SK-N-SH (cell line): Measurements from ENCODE around the gene SLC27A4. TPM values are rescaled to one million over a fixed set of nuclear protein-coding genes. Genes with fewer than 3 reads are reported as not detected.

Experiments used
- CTCF ChIA-PET: fragments of 300-600, 350-600 bp; formaldehyde crosslinking; extraction: SDS; loops from one replicate; lab custom pipeline; 2021; lab: Yijun Ruan, JAX
- POLR2A ChIA-PET: fragments of 350-600 bp; sonication (Branson Sonifier 250); formaldehyde crosslinking; extraction: SDS; loops from one replicate; lab custom pipeline; 2020; ENCODE audit warnings: antibody characterized with exemption, inconsistent platforms; lab: Yijun Ruan, JAX
- DNase-seq: peaks from one replicate; pipeline ENCODE4 v3.0.0; 2012
- H2AFZ ChIP-seq: fragments of 200-600 bp; sonication (generic); 2 replicates; pipeline ENCODE4 v1.8.1; 2016; ENCODE audit warnings: antibody characterized with exemption, mild to moderate bottlenecking, low read depth
- H3F3A ChIP-seq: fragments of 200-600 bp; sonication (generic); replicated peaks from 2 replicates; pipeline ENCODE3; 2016; ENCODE audit warnings: antibody characterized with exemption, mild to moderate bottlenecking; ENCODE audit not compliant: insufficient read depth
- H3K27ac ChIP-seq, 2 experiments: fragments of 200-500 bp in 1 of 2; fragments of 200-600 bp in 1 of 2; sonication (Bioruptor generic) in 1 of 2; sonication (generic), shearing (Covaris generic) in 1 of 2; 2 replicates each; pipeline versions ENCODE4 v1.5.1 to v1.6.1; 2014 to 2016; ENCODE audit warnings: low read depth in 2 of 2, inconsistent platforms in 1 of 2, low read length in 1 of 2, mild to moderate bottlenecking in 1 of 2, mixed read lengths in 1 of 2
- H3K27me3 ChIP-seq: fragments of 200-600 bp; sonication (generic), shearing (Covaris generic); 2 replicates; pipeline ENCODE4 v1.6.1; 2016; ENCODE audit warnings: mixed run types; ENCODE audit not compliant: insufficient read depth
- H3K36me3 ChIP-seq, 2 experiments: fragments of 200-500 bp in 1 of 2; fragments of 200-600 bp in 1 of 2; sonication (Bioruptor generic) in 1 of 2; sonication (generic) in 1 of 2; replicated peaks in 1 of 2; 2 replicates each; pipeline versions ENCODE3 to v1.5.1; 2014 to 2016; ENCODE audit warnings: low read length in 1 of 2, mild to moderate bottlenecking in 1 of 2; ENCODE audit not compliant: insufficient read depth in 2 of 2, control insufficient read depth in 1 of 2
- H3K4me1 ChIP-seq, 2 experiments: fragments of 200-500 bp in 1 of 2; fragments of 200-600 bp in 1 of 2; sonication (Bioruptor generic) in 1 of 2; sonication (generic), shearing (Covaris generic) in 1 of 2; 2 replicates each; pipeline versions ENCODE4 v1.5.1 to v1.6.1; 2014 to 2016; ENCODE audit warnings: low read depth in 1 of 2, low read length in 1 of 2, mixed run types in 1 of 2; ENCODE audit not compliant: insufficient read depth in 2 of 2, control insufficient read depth in 1 of 2
- H3K4me2 ChIP-seq: fragments of 200-600 bp; sonication (generic), shearing (Covaris generic); 2 replicates; pipeline ENCODE4 v1.6.1; 2017; ENCODE audit warnings: mixed run types
- H3K4me3 ChIP-seq, 2 experiments: fragments of 200-500 bp in 1 of 2; fragments of 200-600 bp in 1 of 2; sonication (Bioruptor generic) in 1 of 2; sonication (generic), shearing (Covaris generic) in 1 of 2; 2 replicates each; pipeline versions ENCODE4 v1.5.1 to v1.8.1; 2014 to 2016; ENCODE audit warnings: low read depth in 2 of 2, inconsistent platforms in 1 of 2, low read length in 1 of 2, mild to moderate bottlenecking in 1 of 2, mixed read lengths in 1 of 2, moderate library complexity in 1 of 2
- H3K79me2 ChIP-seq: fragments of 200-600 bp; sonication (generic); 2 replicates; pipeline ENCODE4 v1.8.1; 2017; ENCODE audit warnings: mild to moderate bottlenecking; ENCODE audit not compliant: insufficient read depth
- H3K9ac ChIP-seq: fragments of 200-600 bp; sonication (generic); 2 replicates; pipeline ENCODE4 v1.6.1; 2017; ENCODE audit warnings: mixed run types
- H3K9me2 ChIP-seq: fragments of 200-600 bp; sonication (generic); 2 replicates; pipeline ENCODE4 v1.6.1; 2017; ENCODE audit warnings: mixed run types
- H3K9me3 ChIP-seq: fragments of 200-600 bp; sonication (generic); 2 replicates; pipeline ENCODE4 v1.6.1; 2017; ENCODE audit warnings: mixed run types, mild to moderate bottlenecking, moderate library complexity
- H4K20me1 ChIP-seq: fragments of 200-600 bp; sonication (generic); 2 replicates; pipeline ENCODE4 v1.6.1; 2017; ENCODE audit warnings: mild to moderate bottlenecking, mixed run types; ENCODE audit not compliant: insufficient read depth
- CHD2 ChIP-seq: fragments of 150-350 bp; IDR thresholded peaks from 2 replicates; pipeline ENCODE4 v1.6.1; 2018; ENCODE audit warnings: low read length; ENCODE audit not compliant: partially characterized antibody
- EZH2phosphoT487 ChIP-seq: fragments of 200-600 bp; sonication (generic); IDR thresholded peaks from 2 replicates; pipeline ENCODE4 v1.6.1; 2017; ENCODE audit warnings: low read depth, mixed run types, mild to moderate bottlenecking, antibody characterized with exemption, moderate library complexity, borderline replicate concordance
- GATA2 ChIP-seq: sonication (generic); formaldehyde crosslinking; IDR thresholded peaks from 2 replicates; pipeline ENCODE4 v1.5.0; 2020; ENCODE audit warnings: mild to moderate bottlenecking, missing genetic modification reagents
- IRF3 ChIP-seq: fragments of 150-350 bp; IDR thresholded peaks from 2 replicates; pipeline ENCODE4 v1.6.1; 2016; ENCODE audit warnings: mild to moderate bottlenecking, low read depth, low read length
- JUND ChIP-seq: IDR thresholded peaks from 2 replicates; pipeline ENCODE4 v1.4.0; 2012
- MXI1 ChIP-seq: IDR thresholded peaks from 2 replicates; pipeline ENCODE4 v1.6.1; 2012; ENCODE audit warnings: mild to moderate bottlenecking, low read depth, low read length, improper control_type of control experiment
- NFIC ChIP-seq: IDR thresholded peaks from 2 replicates; pipeline ENCODE4 v1.4.0; 2012; ENCODE audit warnings: borderline replicate concordance
- NRF1 ChIP-seq: IDR thresholded peaks from 2 replicates; pipeline ENCODE4 v1.6.1; 2012; ENCODE audit warnings: low read depth, mild to moderate bottlenecking, low read length
- RFX5 ChIP-seq: IDR thresholded peaks from 2 replicates; pipeline ENCODE4 v1.6.1; 2012; ENCODE audit warnings: mild to moderate bottlenecking, improper control_type of control experiment, low read length
- RXRA ChIP-seq: IDR thresholded peaks from 2 replicates; pipeline ENCODE4 v1.4.0; 2012; ENCODE audit warnings: low read depth, mild to moderate bottlenecking, borderline replicate concordance
- SIN3A ChIP-seq: IDR thresholded peaks from 2 replicates; pipeline ENCODE4 v1.6.1; 2012; ENCODE audit warnings: low read depth, mild to moderate bottlenecking, low read length, moderate library complexity, borderline replicate concordance
- TEAD4 ChIP-seq: IDR thresholded peaks from 2 replicates; pipeline ENCODE4 v1.4.0; 2012; ENCODE audit warnings: mild to moderate bottlenecking, borderline replicate concordance; ENCODE audit not compliant: insufficient read depth
- USF2 ChIP-seq: fragments of 150-350 bp; IDR thresholded peaks from 2 replicates; pipeline ENCODE4 v1.6.1; 2017; ENCODE audit warnings: antibody characterized with exemption, low read length, low read depth, borderline replicate concordance
- WGBS: methylation state at CpG from one replicate; pipeline ENCODE4 v1.1.6; 2017; ENCODE audit warnings: low lambda C conversion rate; 5-methylcytosine and 5-hydroxymethylcytosine counted together
- polyA plus RNA-seq, 3 experiments: library from polyadenylated mRNA; depleted of rRNA; stranded (reverse); fragments of >200 nt; gene quantifications; 2 replicates each; pipeline ENCODE4 v1.2.3, GENCODE V29; 2012
- TF ChIP-seq, protein P1 (sequence below): IDR thresholded peaks from 2 replicates; pipeline ENCODE4 v1.4.0; 2012; ENCODE audit warnings: low read depth
- TF ChIP-seq, protein P2 (sequence below): IDR thresholded peaks from 2 replicates; pipeline ENCODE4; 2012

The SLC27A4 gene
- 17.9 and 24.1 TPM in 2 replicates for polyA plus RNA-seq (2012; rRNA removed)
- polyA plus RNA-seq (2012; cell fraction: cytosol; rRNA removed), result 10.2 and 15.9 TPM in 2 replicates
- 31.8 and 41.7 TPM in 2 replicates for polyA plus RNA-seq (2012; cell fraction: nucleus; rRNA removed)

DNA sequence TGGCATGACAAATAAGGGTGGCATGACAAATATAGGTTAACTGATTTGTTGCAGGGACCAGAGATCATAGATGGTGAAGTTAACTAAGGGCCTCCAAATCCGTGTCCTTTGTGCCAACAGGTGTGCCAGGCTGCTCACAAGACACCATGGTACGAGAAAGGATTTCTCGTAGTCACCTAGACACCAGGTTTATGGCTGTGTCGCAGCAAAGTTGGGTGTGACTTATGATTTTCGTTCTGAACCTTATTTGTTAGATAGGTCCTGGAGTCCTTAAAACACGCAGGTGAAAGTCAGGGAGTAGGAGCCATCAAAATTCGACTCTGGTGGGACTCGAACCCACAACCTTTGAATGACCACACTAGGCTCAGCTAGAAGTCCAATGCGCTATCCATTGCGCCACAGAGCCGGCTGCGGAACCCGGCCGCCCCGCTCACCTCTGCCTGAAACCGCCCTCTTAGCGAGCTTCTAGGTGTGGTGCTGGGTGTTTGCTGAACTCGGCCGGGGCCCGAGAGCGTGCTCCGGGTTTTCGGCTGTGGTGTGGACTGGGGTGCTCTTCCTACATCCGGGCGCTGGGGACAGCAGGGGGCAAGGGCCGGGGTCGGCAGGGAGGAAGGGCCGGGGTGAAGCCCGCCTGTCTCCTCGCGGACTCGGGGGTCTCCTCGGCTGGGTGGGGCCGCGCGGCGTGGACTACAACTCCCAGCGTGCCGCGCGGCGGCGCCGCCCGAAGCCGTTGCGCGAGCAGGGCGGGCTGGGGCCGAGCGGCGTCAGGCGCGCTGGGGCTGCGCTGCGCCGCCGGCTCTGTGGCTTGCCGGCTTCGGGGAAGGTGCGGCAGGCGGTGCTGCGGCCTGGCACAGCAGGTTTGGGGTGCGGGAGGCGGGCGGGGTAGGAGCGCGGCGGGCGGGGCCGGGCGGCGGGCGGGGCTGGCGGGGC is at the start of gene SLC27A4:
Gene SLC27A4 (plus strand): TSS at position 767 of the 930 bp plus-strand sequence. CDS start 2,606 bp downstream, outside the sequence.
- H3K27ac ChIP-seq, result peak within 1 kb of the TSS; percentile 20 to 44; a peak in 3 of 4 replicates

GRCh38 chr9:128292009-128292408 is 48.3 kb upstream of the SLC27A4 start:
- no peak overlapping the region for H3K27ac ChIP-seq
- H3K4me3 ChIP-seq, result no peak overlapping the region
- TF ChIP-seq GATA2 (CRISPR knock-in tag), result no peak
- TF ChIP-seq NRF1, result no peak
- TF ChIP-seq, protein P1, sequence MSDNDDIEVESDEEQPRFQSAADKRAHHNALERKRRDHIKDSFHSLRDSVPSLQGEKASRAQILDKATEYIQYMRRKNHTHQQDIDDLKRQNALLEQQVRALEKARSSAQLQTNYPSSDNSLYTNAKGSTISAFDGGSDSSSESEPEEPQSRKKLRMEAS, result no peak
- TF ChIP-seq, protein P2, sequence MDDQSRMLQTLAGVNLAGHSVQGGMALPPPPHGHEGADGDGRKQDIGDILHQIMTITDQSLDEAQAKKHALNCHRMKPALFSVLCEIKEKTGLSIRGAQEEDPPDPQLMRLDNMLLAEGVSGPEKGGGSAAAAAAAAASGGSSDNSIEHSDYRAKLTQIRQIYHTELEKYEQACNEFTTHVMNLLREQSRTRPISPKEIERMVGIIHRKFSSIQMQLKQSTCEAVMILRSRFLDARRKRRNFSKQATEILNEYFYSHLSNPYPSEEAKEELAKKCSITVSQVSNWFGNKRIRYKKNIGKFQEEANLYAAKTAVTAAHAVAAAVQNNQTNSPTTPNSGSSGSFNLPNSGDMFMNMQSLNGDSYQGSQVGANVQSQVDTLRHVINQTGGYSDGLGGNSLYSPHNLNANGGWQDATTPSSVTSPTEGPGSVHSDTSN, result no peak
- no peak for TF ChIP-seq IRF3
- TF ChIP-seq NFIC, result no peak
- TF ChIP-seq TEAD4, result no peak
- no peak for TF ChIP-seq EZH2phosphoT487
- TF ChIP-seq JUND, result no peak
- no peak for TF ChIP-seq RFX5
- H3K9me3 ChIP-seq, result no peaks in the 10 kb centered on the region
- no peaks in the 10 kb centered on the region for H3K9me2 ChIP-seq
- ChIA-PET CTCF (interaction anchor here (0.7 to 9.4 kb wide), 5 partner anchors 42 to 121 kb away, joined by 3 to 80 read pairs (median 3); no protein-coding TSS in a partner anchor), POLR2A (no interaction called here)
- no peak overlapping the region for H3K9ac ChIP-seq
- no peaks in the 10 kb centered on the region for H3K27me3 ChIP-seq
- H3F3A ChIP-seq, result no peaks in the 10 kb centered on the region
- no peak overlapping the region for H3K4me2 ChIP-seq
- no peaks in the 10 kb centered on the region for H4K20me1 ChIP-seq
- 95% methylated on average over 3 of the region's 3 CpGs for WGBS
- peaks cover 4 to 5% of the 10 kb centered on the region in 2 experiments; a peak in 2 of 4 replicates for H3K4me1 ChIP-seq
- no peak overlapping the region for H2AFZ ChIP-seq
- no peaks in the 10 kb centered on the region for H3K79me2 ChIP-seq
- DNase-seq, result no peak
- H3K36me3 ChIP-seq, result no peaks in the 10 kb centered on the region

More for the DNA sequence above, at the start of gene SLC27A4:
- peaks cover 17 to 20% of the 10 kb centered on the region in 2 experiments for H3K36me3 ChIP-seq
- H3K9me2 ChIP-seq, result no peaks in the 10 kb centered on the region
- H3K9me3 ChIP-seq, result no peaks in the 10 kb centered on the region
- H4K20me1 ChIP-seq, result 0 out of 2 replicates have a peak, but pooled peaks cover 3% of the 10 kb centered on the region
- peaks cover 19% of the 10 kb centered on the region; the same call in 1 of the 2 replicates for H3K79me2 ChIP-seq
- 52% methylated on average over 7 of the region's 75 CpGs for whole genome bisulfite sequencing
- no peaks in the 10 kb centered on the region for H3K27me3 ChIP-seq
- peak within 1 kb of the TSS; percentile 100 for H2AFZ ChIP-seq
- peak within 1 kb of the TSS; percentile 73 to 89 for H3K4me3 ChIP-seq
- POLR2A ChIA-PET, result no interaction called here
- H3K9ac ChIP-seq, result peak within 1 kb of the TSS; percentile 67
- peak within 1 kb of the TSS; percentile 99 for H3K4me2 ChIP-seq
- peak; percentile 94 for DNase-seq
- CTCF ChIA-PET, result interaction anchor here (1.1 to 1.3 kb wide), 2 partner anchors 43 to 81 kb away, joined by 3 to 5 read pairs; partner anchors contain the start of gene CERCAM
- peaks cover 0 to 6% of the 10 kb centered on the region in 2 experiments; a peak in 1 of 4 replicates for H3K4me1 ChIP-seq
- TF ChIP-seq, protein P1, result peak; percentile 43; the same call in 1 of the 2 replicates
- TF ChIP-seq NRF1 (peak; percentile 71), MXI1 (peak; percentile 41; the same call in 1 of the 2 replicates), TEAD4 (peak; percentile 41; the same call in 1 of the 2 replicates), JUND (no peak), USF2 (no peak), IRF3 (no peak), RXRA (no peak), SIN3A (no peak; the same call in 1 of the 2 replicates), CHD2 (no peak)
- peaks cover 18% of the 10 kb centered on the region for H3F3A ChIP-seq
